Smooth muscle cell (in vitro differentiated cells): Measurements from ENCODE around the gene RCSD1. TPM values are rescaled to one million over a fixed set of nuclear protein-coding genes. Genes with fewer than 3 reads are reported as not detected.

Experiments used
- DNase-seq: peaks from one replicate; lab custom pipeline; 2025; ENCODE audit not compliant: unreplicated experiment; lab: John Stamatoyannopoulos, UW
- H2AFZ ChIP-seq: fragments of 200-600 bp; sonication (generic); 2 replicates; pipeline ENCODE4 v1.6.0; 2016; ENCODE audit warnings: antibody characterized with exemption, low read depth, mild to moderate bottlenecking
- H3F3A ChIP-seq: fragments of 200-600 bp; sonication (generic); 2 replicates; pipeline ENCODE4 v1.6.0; 2017; ENCODE audit warnings: antibody characterized with exemption, low read depth
- H3K27ac ChIP-seq: fragments of 200-600 bp; sonication (generic); 2 replicates; pipeline ENCODE4 v1.5.1; 2016; ENCODE audit warnings: low read depth, mild to moderate bottlenecking
- H3K27me3 ChIP-seq: fragments of 200-600 bp; sonication (generic); 2 replicates; pipeline ENCODE4 v1.6.1; 2016; ENCODE audit warnings: low read depth, mild to moderate bottlenecking
- H3K36me3 ChIP-seq: fragments of 200-600 bp; sonication (generic); 2 replicates; pipeline ENCODE4 v1.5.1; 2016; ENCODE audit warnings: low read depth
- H3K4me1 ChIP-seq: fragments of 200-600 bp; sonication (generic); 2 replicates; pipeline ENCODE4 v1.5.1; 2016; ENCODE audit warnings: low read depth
- H3K4me2 ChIP-seq: fragments of 200-600 bp; sonication (generic); 2 replicates; pipeline ENCODE4 v1.6.0; 2016; ENCODE audit warnings: mild to moderate bottlenecking
- H3K4me3 ChIP-seq: fragments of 200-600 bp; sonication (generic); 2 replicates; pipeline ENCODE4 v1.5.1; 2016; ENCODE audit warnings: mild to moderate bottlenecking
- H3K79me2 ChIP-seq: fragments of 200-600 bp; sonication (generic); 2 replicates; pipeline ENCODE4 v1.6.0; 2016; ENCODE audit warnings: low read depth, mild to moderate bottlenecking
- H3K9ac ChIP-seq: fragments of 200-600 bp; sonication (generic); 2 replicates; pipeline ENCODE4 v1.6.0; 2016; ENCODE audit warnings: low read depth
- H3K9me3 ChIP-seq: fragments of 200-600 bp; sonication (generic); replicated peaks from 2 replicates; pipeline ENCODE4 v1.5.1; 2016; ENCODE audit warnings: low read depth
- H4K20me1 ChIP-seq: fragments of 200-600 bp; sonication (generic); 2 replicates; pipeline ENCODE4 v1.6.0; 2016; ENCODE audit warnings: low read depth
- WGBS: methylation state at CpG from one replicate; pipeline ENCODE4 v1.1.7; 2016; ENCODE audit warnings: low lambda C conversion rate; 5-methylcytosine and 5-hydroxymethylcytosine counted together
- polyA plus RNA-seq: library from polyadenylated mRNA; unstranded; fragments of >200 nt; fragmentation: Nextera tagmentation; extraction: Ambion mirVana; gene quantifications from 2 replicates; pipeline ENCODE4 v1.2.1, GENCODE V29; 2016
- total RNA-seq: library from RNA; depleted of rRNA; stranded (reverse); fragments of >200 nt; gene quantifications from 2 replicates; pipeline ENCODE4 v1.2.3, GENCODE V29; 2014
- TF ChIP-seq, protein P1 (sequence below): fragments of 200-600 bp; sonication (generic); IDR thresholded peaks from 2 replicates; pipeline ENCODE4 v1.5.1; 2017; ENCODE audit warnings: borderline replicate concordance, mild to moderate bottlenecking, antibody characterized with exemption; ENCODE audit not compliant: insufficient read depth, poor library complexity, severe bottlenecking

RCSD1 gene
- total and polyA plus RNA-seq, 2 experiments from 2014 or later, result 0.40 TPM; not detected in 1

DNA sequence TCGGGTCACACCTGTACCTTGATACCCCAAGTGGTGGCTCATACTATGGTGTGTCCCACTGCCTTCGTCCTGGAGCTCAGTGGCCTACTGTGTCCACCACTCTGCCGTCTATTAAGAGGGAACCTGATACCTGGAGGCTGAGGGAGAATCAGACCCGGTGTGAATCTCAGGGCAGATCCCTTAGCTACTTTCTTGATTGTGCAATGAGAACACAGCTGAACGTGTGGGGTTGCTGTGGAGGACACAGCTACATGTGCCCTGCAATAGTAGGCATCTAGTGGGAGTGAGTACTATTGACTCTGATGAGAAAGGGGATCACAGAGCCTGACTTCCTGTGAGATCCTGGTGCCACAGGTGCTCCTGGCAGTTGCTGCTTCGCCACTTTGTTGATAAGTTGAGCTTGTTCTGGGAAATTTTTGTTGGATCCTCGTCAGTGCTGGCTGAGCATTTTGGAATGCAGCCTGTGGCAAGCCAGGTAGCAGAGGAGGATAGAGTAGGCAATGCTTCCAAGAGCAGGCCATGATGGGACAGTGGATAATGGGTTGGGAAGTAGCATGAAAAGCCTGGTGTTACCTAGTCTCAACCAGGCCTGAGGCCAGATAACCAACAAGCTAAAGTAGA, 63.5 kb downstream of the RCSD1 start:
- WGBS, result 94% methylated on average over 7 of the region's 7 CpGs

DNA sequence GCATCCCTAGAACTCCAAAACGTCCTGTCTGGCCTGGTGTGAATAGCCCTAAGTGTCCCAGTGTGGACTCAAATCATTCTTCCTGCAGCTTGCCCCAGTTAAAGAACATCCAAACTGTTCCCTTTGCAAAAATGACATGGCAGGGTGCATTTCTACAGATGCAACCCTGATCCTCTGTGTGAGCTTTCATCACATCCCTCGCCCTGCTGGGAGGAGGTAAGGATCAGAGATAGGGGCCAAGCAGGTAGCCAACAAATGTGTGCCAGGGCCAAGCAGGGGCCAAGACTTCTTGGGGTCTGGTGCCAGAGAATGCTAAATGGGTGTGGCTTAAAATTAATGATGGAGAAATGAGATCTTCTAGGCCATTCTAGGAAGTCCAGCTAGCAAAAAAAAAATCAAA, 64.7 kb downstream of the RCSD1 start:
- Histone ChIP-seq H3K27ac (no peak overlapping the region), H3K9me3 (no peaks in the 10 kb centered on the region), H3K9ac (no peak overlapping the region), H4K20me1 (no peaks in the 10 kb centered on the region), H3F3A (no peaks in the 10 kb centered on the region), H3K36me3 (no peaks in the 10 kb centered on the region), H3K4me1 (no peaks in the 10 kb centered on the region), H3K27me3 (no peaks in the 10 kb centered on the region), H2AFZ (no peak overlapping the region), H3K79me2 (no peaks in the 10 kb centered on the region), H3K4me2 (no peak overlapping the region), H3K4me3 (no peak overlapping the region)
- WGBS, result 94% methylated on average over 2 of the region's 2 CpGs
- no peak for DNase-seq
- TF ChIP-seq, protein P1, sequence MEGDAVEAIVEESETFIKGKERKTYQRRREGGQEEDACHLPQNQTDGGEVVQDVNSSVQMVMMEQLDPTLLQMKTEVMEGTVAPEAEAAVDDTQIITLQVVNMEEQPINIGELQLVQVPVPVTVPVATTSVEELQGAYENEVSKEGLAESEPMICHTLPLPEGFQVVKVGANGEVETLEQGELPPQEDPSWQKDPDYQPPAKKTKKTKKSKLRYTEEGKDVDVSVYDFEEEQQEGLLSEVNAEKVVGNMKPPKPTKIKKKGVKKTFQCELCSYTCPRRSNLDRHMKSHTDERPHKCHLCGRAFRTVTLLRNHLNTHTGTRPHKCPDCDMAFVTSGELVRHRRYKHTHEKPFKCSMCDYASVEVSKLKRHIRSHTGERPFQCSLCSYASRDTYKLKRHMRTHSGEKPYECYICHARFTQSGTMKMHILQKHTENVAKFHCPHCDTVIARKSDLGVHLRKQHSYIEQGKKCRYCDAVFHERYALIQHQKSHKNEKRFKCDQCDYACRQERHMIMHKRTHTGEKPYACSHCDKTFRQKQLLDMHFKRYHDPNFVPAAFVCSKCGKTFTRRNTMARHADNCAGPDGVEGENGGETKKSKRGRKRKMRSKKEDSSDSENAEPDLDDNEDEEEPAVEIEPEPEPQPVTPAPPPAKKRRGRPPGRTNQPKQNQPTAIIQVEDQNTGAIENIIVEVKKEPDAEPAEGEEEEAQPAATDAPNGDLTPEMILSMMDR, result no peak

More for the DNA sequence above, 63.5 kb downstream of the RCSD1 start:
- no peak for DNase-seq
- no peaks in the 10 kb centered on the region for H3K79me2 ChIP-seq
- no peaks in the 10 kb centered on the region for H3K4me1 ChIP-seq
- H3K27me3 ChIP-seq, result no peaks in the 10 kb centered on the region
- H4K20me1 ChIP-seq, result no peaks in the 10 kb centered on the region
- H3K9me3 ChIP-seq, result no peaks in the 10 kb centered on the region
- no peak overlapping the region for H3K27ac ChIP-seq
- TF ChIP-seq, protein P1, result no peak
- H2AFZ ChIP-seq, result no peak overlapping the region
- no peak overlapping the region for H3K9ac ChIP-seq
- H3F3A ChIP-seq, result no peaks in the 10 kb centered on the region
- no peaks in the 10 kb centered on the region for H3K36me3 ChIP-seq
- H3K4me2 ChIP-seq, result no peak overlapping the region
- no peak overlapping the region for H3K4me3 ChIP-seq

DNA sequence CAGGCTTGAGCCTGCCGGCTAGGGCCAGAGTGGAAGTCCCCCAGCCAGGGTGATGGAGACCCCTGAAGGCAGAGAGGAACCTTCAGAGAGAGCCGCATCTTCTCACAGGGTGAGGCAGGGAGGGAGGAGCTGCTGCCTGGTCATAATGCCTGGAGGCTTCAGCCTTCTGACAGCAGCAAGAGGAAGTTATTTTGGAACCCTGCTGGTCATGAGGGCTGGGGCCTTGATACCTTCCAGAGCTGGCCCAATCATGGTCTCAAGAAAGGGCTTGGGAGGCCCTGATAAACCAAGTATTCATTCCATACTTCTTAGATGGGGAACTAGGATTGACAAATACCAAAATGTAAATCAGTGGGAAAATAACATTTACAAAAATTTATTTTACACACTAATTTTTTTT, 65.1 kb downstream of the RCSD1 start:
- Histone ChIP-seq H3K4me1 (no peaks in the 10 kb centered on the region), H3F3A (no peaks in the 10 kb centered on the region), H3K9ac (no peak overlapping the region), H3K4me2 (no peak overlapping the region), H3K4me3 (no peak overlapping the region), H3K27ac (no peak overlapping the region), H4K20me1 (no peaks in the 10 kb centered on the region), H2AFZ (no peak overlapping the region), H3K9me3 (no peaks in the 10 kb centered on the region), H3K36me3 (no peaks in the 10 kb centered on the region), H3K79me2 (no peaks in the 10 kb centered on the region), H3K27me3 (no peaks in the 10 kb centered on the region)
- TF ChIP-seq, protein P1, result no peak
- no peak for DNase-seq
- 56% methylated on average over 2 of the region's 2 CpGs for WGBS
